ENCODE data around the gene STK32C.

GRCh38 chr10:132277311-132277741 is 30.4 kb downstream of the STK32C start:
- TF ChIP-seq CTCF (IDR thresholded peaks at IDR 0.05), result no peak
- TF ChIP-seq EZH2 (IDR thresholded peaks at IDR 0.05), result no peak

Data from neural progenitor cell (in vitro differentiated cells).